GM18868 (cell line): ENCODE results near the gene NUDT3.
"Not testable (repeated sequence)": the region's sequence is repeated elsewhere in the genome, so short reads cannot be mapped to it uniquely, and the experiment has no call there.

Experiments used
- ATAC-seq: cut with Tn5 transposase; IDR thresholded peaks from one replicate; pipeline ENCODE4 v1.9.1; 2021; ENCODE audit warnings: mild to moderate bottlenecking, moderate library complexity; ENCODE audit not compliant: unreplicated experiment

NUDT3 gene

GRCh38 chr6:34295721-34296120, 96.7 kb downstream of the NUDT3 start:
- ATAC-seq, result peak; percentile 79

GRCh38 chr6:34292954-34293353, 99.5 kb downstream of the NUDT3 start:
- ATAC-seq, result no peak

GRCh38 chr6:34289137-34289536, 103.3 kb downstream of the NUDT3 start:
- no peak for ATAC-seq

- no peak for ATAC-seq
These were observed 103.9 kb downstream of the NUDT3 start for GRCh38 chr6:34288581-34288980.

- ATAC-seq, result no peak
These were observed 106.9 kb downstream of the NUDT3 start for GRCh38 chr6:34285448-34286164.

- ATAC-seq, result no peak
These were observed 107.7 kb downstream of the NUDT3 start for GRCh38 chr6:34284563-34285447.

- ATAC-seq, result no peak
These were observed 110.7 kb downstream of the NUDT3 start for GRCh38 chr6:34281702-34282334.

- no peak for ATAC-seq
These were observed 112.3 kb downstream of the NUDT3 start for GRCh38 chr6:34280216-34280615.

GRCh38 chr6:34278833-34279232, 113.6 kb downstream of the NUDT3 start:
- ATAC-seq, result no peak

GRCh38 chr6:34277763-34278112, 114.7 kb downstream of the NUDT3 start:
- no peak for ATAC-seq

GRCh38 chr6:34276881-34277762, 115.3 kb downstream of the NUDT3 start:
- ATAC-seq, result no peak

- ATAC-seq, result no peak
These were observed 116.3 kb downstream of the NUDT3 start for GRCh38 chr6:34276191-34276590.

GRCh38 chr6:34275128-34275804, 117.2 kb downstream of the NUDT3 start:
- no peak for ATAC-seq

- no peak for ATAC-seq
These were observed 118.3 kb downstream of the NUDT3 start for GRCh38 chr6:34274129-34274528.

- ATAC-seq, result no peak
These were observed 119.1 kb downstream of the NUDT3 start for GRCh38 chr6:34273242-34273805.

GRCh38 chr6:34272013-34272926, 120.2 kb downstream of the NUDT3 start:
- ATAC-seq, result no peak

- not testable (repeated sequence) for ATAC-seq
These were observed 122.7 kb downstream of the NUDT3 start for GRCh38 chr6:34269658-34270341.

GRCh38 chr6:34269132-34269531, 123.3 kb downstream of the NUDT3 start:
- not testable (repeated sequence) for ATAC-seq
